Measurements from ENCODE around the gene NUDCD3.

NUDCD3 gene

GRCh38 chr7:44335184-44335583, 155.3 kb downstream of the NUDCD3 start:
- Histone ChIP-seq H3K9me2 (replicated peaks; ENCODE audit: control insufficient read depth, low read length) (no peaks in the 10 kb centered on the region), H3K36me3 (ENCODE audit: control insufficient read depth, low read length) (no peaks in the 10 kb centered on the region), H3K4me3 (ENCODE audit: low read length) (no peak overlapping the region), H4K20me1 (ENCODE audit: control insufficient read depth, insufficient read depth, low read depth, low read length) (no peaks in the 10 kb centered on the region), H3K79me2 (ENCODE audit: control insufficient read depth, low read length) (no peaks in the 10 kb centered on the region), H3K27me3 (ENCODE audit: control insufficient read depth, low read length) (0 out of 2 replicates have a peak, but pooled peaks cover 2% of the 10 kb centered on the region), H3K27ac (ENCODE audit: low read depth, low read length) (no peak overlapping the region), H3K9me3 (ENCODE audit: control insufficient read depth, insufficient read depth, low read length) (no peaks in the 10 kb centered on the region), H3K4me1 (ENCODE audit: control insufficient read depth, low read length) (peaks cover 14% of the 10 kb centered on the region), H3K4me2 (ENCODE audit: low read length) (no peak overlapping the region), H3F3A (ENCODE audit: control insufficient read depth, insufficient read depth) (peaks cover 10% of the 10 kb centered on the region)
- TF ChIP-seq CTCF (IDR thresholded peaks at IDR 0.05; ENCODE audit: low read depth, low read length, poor library complexity, severe bottlenecking) (no peak), EZH2phosphoT487 (IDR thresholded peaks at IDR 0.05; ENCODE audit: borderline replicate concordance, low read length) (no peak)

GRCh38 chr7:44334734-44335097, 155.7 kb downstream of the NUDCD3 start:
- Histone ChIP-seq H3K4me3 (ENCODE audit: low read length) (no peak overlapping the region), H3K4me1 (ENCODE audit: control insufficient read depth, low read length) (peaks cover 14% of the 10 kb centered on the region), H3K36me3 (ENCODE audit: control insufficient read depth, low read length) (no peaks in the 10 kb centered on the region), H4K20me1 (ENCODE audit: control insufficient read depth, insufficient read depth, low read depth, low read length) (no peaks in the 10 kb centered on the region), H3K79me2 (ENCODE audit: control insufficient read depth, low read length) (no peaks in the 10 kb centered on the region), H3F3A (ENCODE audit: control insufficient read depth, insufficient read depth) (peaks cover 10% of the 10 kb centered on the region), H3K9me3 (ENCODE audit: control insufficient read depth, insufficient read depth, low read length) (no peaks in the 10 kb centered on the region), H3K9me2 (replicated peaks; ENCODE audit: control insufficient read depth, low read length) (no peaks in the 10 kb centered on the region), H3K4me2 (ENCODE audit: low read length) (no peak overlapping the region), H3K27ac (ENCODE audit: low read depth, low read length) (no peak overlapping the region), H3K27me3 (ENCODE audit: control insufficient read depth, low read length) (0 out of 2 replicates have a peak, but pooled peaks cover 2% of the 10 kb centered on the region)
- TF ChIP-seq EZH2phosphoT487 (IDR thresholded peaks at IDR 0.05; ENCODE audit: borderline replicate concordance, low read length) = no peak
- no peak for TF ChIP-seq CTCF (IDR thresholded peaks at IDR 0.05; ENCODE audit: low read depth, low read length, poor library complexity, severe bottlenecking)

GRCh38 chr7:44333911-44334733, 156.3 kb downstream of the NUDCD3 start:
- TF ChIP-seq EZH2phosphoT487 (IDR thresholded peaks at IDR 0.05; ENCODE audit: borderline replicate concordance, low read length) (no peak), CTCF (IDR thresholded peaks at IDR 0.05; ENCODE audit: low read depth, low read length, poor library complexity, severe bottlenecking) (no peak)
- no peak overlapping the region for H3K4me3 ChIP-seq (ENCODE audit: low read length)
- no peaks in the 10 kb centered on the region for H3K36me3 ChIP-seq (ENCODE audit: control insufficient read depth, low read length)

More at GRCh38 chr7:44333911-44334733, 156.3 kb downstream of the NUDCD3 start:
- Histone ChIP-seq H3K27me3 (ENCODE audit: control insufficient read depth, low read length) (0 out of 2 replicates have a peak, but pooled peaks cover 2% of the 10 kb centered on the region), H3K4me2 (ENCODE audit: low read length) (no peak overlapping the region), H3K4me1 (ENCODE audit: control insufficient read depth, low read length) (peaks cover 11% of the 10 kb centered on the region), H3K27ac (ENCODE audit: low read depth, low read length) (no peak overlapping the region), H4K20me1 (ENCODE audit: control insufficient read depth, insufficient read depth, low read depth, low read length) (no peaks in the 10 kb centered on the region), H3F3A (ENCODE audit: control insufficient read depth, insufficient read depth) (peaks cover 10% of the 10 kb centered on the region), H3K79me2 (ENCODE audit: control insufficient read depth, low read length) (no peaks in the 10 kb centered on the region), H3K9me2 (replicated peaks; ENCODE audit: control insufficient read depth, low read length) (no peaks in the 10 kb centered on the region), H3K9me3 (ENCODE audit: control insufficient read depth, insufficient read depth, low read length) (no peaks in the 10 kb centered on the region)
